NCI-H1930 (cell line): ENCODE results near the gene INPP5D.
"Not testable (repeated sequence)": the region's sequence is repeated elsewhere in the genome, so short reads cannot be mapped to it uniquely, and the experiment has no call there.

Source experiments
- DNase-seq, 2 experiments: peaks; one replicate each; lab custom pipeline; 2025; lab: John Stamatoyannopoulos, UW

INPP5D gene

GRCh38 chr2:233178994-233179847, 119.1 kb downstream of the INPP5D start:
- no peak for DNase-seq

DNA sequence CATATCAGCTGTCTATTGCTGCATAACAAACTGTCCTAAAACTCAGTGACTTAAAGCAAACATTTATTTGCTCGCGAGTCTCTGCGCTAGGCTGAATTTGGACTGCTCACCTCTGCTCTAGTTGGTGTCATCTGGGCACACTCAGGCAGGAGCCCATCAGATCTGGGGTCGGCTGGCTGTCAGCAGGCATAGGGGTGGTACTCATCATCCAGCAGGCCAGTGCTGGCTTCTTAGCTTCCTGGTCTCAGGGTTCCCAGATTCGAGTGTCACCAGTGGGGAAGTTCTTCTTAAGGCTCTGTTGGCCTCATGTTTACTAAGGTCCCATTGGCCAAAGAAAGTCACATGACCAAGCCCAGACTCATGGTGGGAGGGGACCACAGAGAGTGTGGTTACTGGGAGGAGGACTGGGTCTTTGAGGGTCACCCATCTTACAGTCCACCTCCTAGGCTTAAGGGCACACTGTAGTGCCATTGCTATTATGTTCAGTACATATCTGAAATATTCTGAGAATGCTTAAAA, 119.8 kb downstream of the INPP5D start:
- DNase-seq, result no peak

DNA sequence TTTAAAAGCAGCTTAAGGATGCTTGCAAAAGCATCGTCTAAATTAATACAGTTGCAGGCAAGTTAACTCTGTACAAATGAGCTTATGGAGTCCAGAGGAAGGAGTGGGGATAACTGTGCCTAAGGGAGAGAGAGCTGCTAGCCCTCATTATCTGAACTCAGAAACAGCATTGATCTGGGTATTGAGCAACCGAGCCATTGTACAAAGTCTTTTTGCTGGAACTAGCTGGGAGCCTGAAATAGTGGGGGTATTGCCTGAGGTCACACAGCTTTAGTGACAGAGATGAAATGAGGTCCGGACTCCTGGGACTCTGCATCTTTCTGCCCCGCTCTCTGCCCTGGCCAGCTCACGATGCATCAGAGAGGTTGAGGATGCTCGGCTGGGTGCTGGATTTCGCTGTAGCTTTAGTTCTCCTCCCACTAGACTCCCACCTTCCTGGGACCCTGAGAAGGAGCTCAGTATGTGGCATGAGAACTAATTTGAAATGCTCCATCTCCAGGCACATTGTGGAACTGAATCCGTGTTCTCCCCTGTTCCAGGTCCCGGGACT, 123.8 kb downstream of the INPP5D start:
- DNase-seq, result no peak

- no peak for DNase-seq
Observed at GRCh38 chr2:233184669-233185068, 124.5 kb downstream of the INPP5D start.

GRCh38 chr2:233185330-233185729, 125.2 kb downstream of the INPP5D start:
- no peak for DNase-seq

GRCh38 chr2:233185963-233186362, 125.8 kb downstream of the INPP5D start:
- DNase-seq, result no peak

- DNase-seq, result no peak
Observed at GRCh38 chr2:233186851-233187250, 126.7 kb downstream of the INPP5D start.

- no peak for DNase-seq
Observed at GRCh38 chr2:233189025-233189424, 128.9 kb downstream of the INPP5D start.

DNA sequence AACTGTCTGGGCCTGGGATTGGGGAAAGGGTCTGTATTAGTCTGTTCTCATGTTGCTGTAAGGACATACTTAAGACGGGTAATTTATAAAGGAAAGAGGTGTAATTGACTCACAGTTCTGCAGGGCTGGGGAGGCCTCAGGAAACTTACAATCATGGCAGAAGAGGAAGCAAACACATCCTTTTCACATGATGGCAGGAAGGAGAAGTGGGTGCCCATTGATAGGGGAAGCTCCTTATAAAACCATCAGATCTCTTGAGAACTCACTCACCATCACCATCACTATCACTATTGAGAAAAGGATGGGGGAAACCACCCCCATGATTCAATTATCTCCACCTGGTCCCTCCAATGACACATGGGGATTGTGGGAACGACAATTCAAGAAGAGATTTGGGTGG, 130.9 kb downstream of the INPP5D start:
- DNase-seq, result not testable (repeated sequence)

DNA sequence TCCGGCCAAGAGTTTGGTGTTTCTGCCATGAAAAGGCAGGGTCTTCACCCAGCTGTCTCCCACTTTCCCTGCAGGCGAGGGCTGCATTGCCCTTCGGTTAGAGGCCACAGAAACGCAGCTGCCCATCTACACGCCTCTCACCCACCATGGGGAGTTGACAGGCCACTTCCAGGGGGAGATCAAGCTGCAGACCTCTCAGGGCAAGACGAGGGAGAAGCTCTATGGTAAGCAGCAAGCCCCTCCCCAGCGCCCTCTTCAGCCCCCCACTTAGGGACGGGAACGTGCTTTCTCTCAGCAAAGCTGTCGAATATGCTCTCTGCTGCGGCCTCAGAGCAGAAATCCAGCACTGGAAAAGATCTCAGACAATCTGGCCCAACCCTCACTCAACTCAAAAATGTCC, 133.6 kb downstream of the INPP5D start:
- no peak for DNase-seq

GRCh38 chr2:233195027-233195426, 134.9 kb downstream of the INPP5D start:
- DNase-seq, result no peak

GRCh38 chr2:233197022-233197421, 136.9 kb downstream of the INPP5D start:
- no peak for DNase-seq

DNA sequence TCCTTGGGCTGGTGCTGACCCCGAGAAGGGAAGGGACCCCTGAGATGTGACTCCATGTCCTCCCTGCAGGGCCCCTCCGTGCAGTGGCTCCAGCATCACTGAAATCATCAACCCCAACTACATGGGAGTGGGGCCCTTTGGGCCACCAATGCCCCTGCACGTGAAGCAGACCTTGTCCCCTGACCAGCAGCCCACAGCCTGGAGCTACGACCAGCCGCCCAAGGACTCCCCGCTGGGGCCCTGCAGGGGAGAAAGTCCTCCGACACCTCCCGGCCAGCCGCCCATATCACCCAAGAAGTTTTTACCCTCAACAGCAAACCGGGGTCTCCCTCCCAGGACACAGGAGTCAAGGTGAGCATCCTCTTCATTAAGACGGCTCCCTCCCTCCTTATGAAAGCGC, 137.9 kb downstream of the INPP5D start:
- no peak for DNase-seq

- DNase-seq, result no peak
Observed at GRCh38 chr2:233199870-233200269, 139.7 kb downstream of the INPP5D start.

GRCh38 chr2:233200790-233201189, 140.6 kb downstream of the INPP5D start:
- not testable (repeated sequence) for DNase-seq

DNA sequence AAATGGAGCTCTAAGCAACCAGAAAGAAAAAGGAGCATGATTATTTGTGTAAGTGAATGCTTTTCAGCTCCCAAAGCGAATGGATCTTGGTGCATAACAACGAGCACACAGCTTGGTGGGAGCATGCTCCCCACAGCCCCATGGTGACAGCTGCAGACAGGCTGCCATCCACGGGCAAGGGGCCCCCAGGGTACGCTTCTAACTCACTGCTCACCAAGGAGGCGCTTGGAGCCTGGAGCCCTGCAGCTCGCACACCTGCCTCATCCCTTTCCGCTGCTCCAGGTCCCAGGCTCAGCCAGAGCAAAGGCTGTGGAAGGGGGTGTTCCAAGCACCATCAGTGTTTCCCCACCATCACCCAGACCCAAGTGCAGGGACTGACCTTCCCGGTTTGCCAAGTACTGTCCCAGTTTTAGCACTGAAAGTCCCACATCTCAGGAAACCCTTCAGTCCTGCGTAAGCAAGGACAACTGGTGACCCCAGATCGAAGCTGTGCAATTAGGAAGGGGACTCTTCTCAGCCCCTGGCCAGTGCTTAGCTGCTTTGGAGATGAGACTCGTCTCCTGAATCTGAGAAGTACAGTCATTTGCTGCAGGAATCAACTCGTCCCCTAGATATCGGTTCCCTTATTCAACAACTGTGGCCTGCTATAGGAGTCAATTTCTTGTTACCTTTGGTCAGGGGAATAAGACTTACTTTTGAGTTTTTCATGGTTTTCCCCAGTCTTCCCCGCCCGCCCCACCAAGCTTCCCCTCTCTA, 141.3 kb downstream of the INPP5D start:
- DNase-seq, result no peak

GRCh38 chr2:233202531-233202944, 142.4 kb downstream of the INPP5D start:
- DNase-seq, result no peak

DNA sequence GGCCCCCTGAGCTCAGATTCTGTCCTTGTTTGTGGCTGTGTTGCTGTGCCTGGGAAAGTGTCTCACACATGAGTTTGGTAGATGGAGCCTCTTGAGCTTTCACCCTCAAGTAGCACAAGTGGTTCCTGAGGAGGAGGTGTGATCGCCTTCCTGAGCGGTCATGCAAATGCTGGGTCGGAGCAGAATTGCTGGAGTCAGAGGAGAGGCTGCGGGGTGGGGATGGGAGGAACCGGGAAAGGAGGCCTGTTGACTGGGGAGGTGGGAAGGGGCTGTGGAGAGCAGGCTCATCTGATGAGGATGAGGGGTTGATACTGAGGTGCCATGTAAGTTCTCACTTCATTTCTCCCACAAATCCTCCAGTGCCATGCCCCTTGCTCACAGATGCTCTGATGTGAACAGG, 142.9 kb downstream of the INPP5D start:
- no peak for DNase-seq

DNA sequence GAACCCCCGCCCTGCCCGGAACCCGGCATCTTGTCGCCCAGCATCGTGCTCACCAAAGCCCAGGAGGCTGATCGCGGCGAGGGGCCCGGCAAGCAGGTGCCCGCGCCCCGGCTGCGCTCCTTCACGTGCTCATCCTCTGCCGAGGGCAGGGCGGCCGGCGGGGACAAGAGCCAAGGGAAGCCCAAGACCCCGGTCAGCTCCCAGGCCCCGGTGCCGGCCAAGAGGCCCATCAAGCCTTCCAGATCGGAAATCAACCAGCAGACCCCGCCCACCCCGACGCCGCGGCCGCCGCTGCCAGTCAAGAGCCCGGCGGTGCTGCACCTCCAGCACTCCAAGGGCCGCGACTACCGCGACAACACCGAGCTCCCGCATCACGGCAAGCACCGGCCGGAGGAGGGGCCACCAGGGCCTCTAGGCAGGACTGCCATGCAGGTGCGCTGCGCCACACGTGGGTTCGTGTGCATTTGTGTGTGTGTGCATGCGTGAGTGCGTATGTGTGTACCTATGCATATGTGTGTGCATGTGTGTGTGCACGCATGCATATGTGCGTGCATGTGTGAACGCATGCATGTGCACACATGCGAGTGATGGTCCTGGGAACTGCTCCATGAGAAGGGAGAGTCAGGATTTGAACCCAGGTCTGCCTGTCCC, 144.3 kb downstream of the INPP5D start:
- no peak for DNase-seq

- DNase-seq, result no peak
Observed at GRCh38 chr2:233208382-233209116, 148.4 kb downstream of the INPP5D start.

DNA sequence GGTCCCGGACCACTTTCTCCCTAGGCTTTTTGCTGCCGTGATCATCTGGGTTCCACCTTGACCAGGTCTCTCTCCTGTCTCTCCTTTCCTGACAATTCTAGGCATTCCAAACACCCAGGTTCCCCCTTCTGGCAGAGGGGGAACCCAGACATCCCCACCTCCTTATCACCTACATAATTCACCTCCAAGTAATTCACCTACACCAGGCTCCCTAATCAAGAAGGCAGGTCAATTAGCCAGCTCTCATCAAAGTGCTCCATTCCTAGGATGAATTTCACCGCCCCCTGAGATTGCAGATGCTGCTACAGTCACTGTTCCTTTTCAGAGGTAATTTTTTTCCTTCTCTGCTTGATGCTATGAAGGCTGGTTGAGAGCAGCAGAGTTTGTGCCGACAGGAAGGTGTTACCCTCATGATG, 149.0 kb downstream of the INPP5D start:
- no peak for DNase-seq
